SK-N-DZ (cell line): ENCODE data around the gene ERCC3.
"Not testable (repeated sequence)": the region's sequence is repeated elsewhere in the genome, so short reads cannot be mapped to it uniquely, and the experiment has no call there.

Experiments
- DNase-seq: peaks from one replicate; pipeline ENCODE4 v3.0.0-alpha.2; 2015; ENCODE audit warnings: low spot score

The ERCC3 gene

GRCh38 chr2:127279781-127280180 lies 14.2 kb downstream of the ERCC3 start:
- no peak for DNase-seq

GRCh38 chr2:127278959-127279358 lies 15.0 kb downstream of the ERCC3 start:
- DNase-seq: no peak

GRCh38 chr2:127277028-127277427 lies 16.9 kb downstream of the ERCC3 start:
- DNase-seq: no peak

GRCh38 chr2:127275789-127276188 lies 18.2 kb downstream of the ERCC3 start:
- DNase-seq: no peak

- no peak for DNase-seq
These were observed 18.6 kb downstream of the ERCC3 start for GRCh38 chr2:127275356-127275755.

- DNase-seq: no peak
These were observed 23.3 kb downstream of the ERCC3 start for GRCh38 chr2:127270663-127271062.

GRCh38 chr2:127261804-127262406 lies 32.0 kb downstream of the ERCC3 start:
- DNase-seq: no peak

- no peak for DNase-seq
These were observed 34.6 kb downstream of the ERCC3 start for GRCh38 chr2:127259355-127259754.

- DNase-seq: no peak
These were observed 37.1 kb downstream of the ERCC3 start for GRCh38 chr2:127256866-127257265.

GRCh38 chr2:127256381-127256780 lies 37.6 kb downstream of the ERCC3 start:
- DNase-seq: no peak

GRCh38 chr2:127255721-127256120 lies 38.2 kb downstream of the ERCC3 start:
- DNase-seq: no peak

- DNase-seq: no peak
These were observed 38.8 kb downstream of the ERCC3 start for GRCh38 chr2:127255146-127255545.

- DNase-seq: no peak
These were observed 39.5 kb downstream of the ERCC3 start for GRCh38 chr2:127254386-127254981.

- not testable (repeated sequence) for DNase-seq
These were observed 52.8 kb downstream of the ERCC3 start for GRCh38 chr2:127241184-127241583.

GRCh38 chr2:127239395-127239794 lies 54.5 kb downstream of the ERCC3 start:
- DNase-seq: no peak

- not testable (repeated sequence) for DNase-seq
These were observed 56.2 kb downstream of the ERCC3 start for GRCh38 chr2:127237768-127238167.

- DNase-seq: peak; percentile 48
These were observed 58.8 kb downstream of the ERCC3 start for GRCh38 chr2:127235082-127235702.

- no peak for DNase-seq
These were observed 60.2 kb downstream of the ERCC3 start for GRCh38 chr2:127233710-127234109.

- no peak for DNase-seq
These were observed 62.6 kb downstream of the ERCC3 start for GRCh38 chr2:127231130-127231865.

GRCh38 chr2:127229555-127229954 lies 64.4 kb downstream of the ERCC3 start:
- no peak for DNase-seq

GRCh38 chr2:127228102-127228501 lies 65.8 kb downstream of the ERCC3 start:
- DNase-seq: no peak

GRCh38 chr2:127227264-127227660 lies 66.7 kb downstream of the ERCC3 start:
- DNase-seq: not testable (repeated sequence)
